Panc1 (cell line): Measurements from ENCODE around the gene SND1. TPM values are rescaled to one million over a fixed set of nuclear protein-coding genes. Genes with fewer than 3 reads are reported as not detected.

Experiments
- ATAC-seq: fragments of 200-7000 bp; cut with Tn5 transposase; 2 replicates; pipeline ENCODE4 v1.9.1; 2020; ENCODE audit warnings: mild to moderate bottlenecking, moderate library complexity
- BruUV-seq: library from RNA; stranded (reverse); fragments of 400-500 nt; replicated peaks from 2 replicates; lab custom pipeline; 2021; lab: Mats Ljungman, UMichigan
- CTCF ChIA-PET: fragments of 300-600 bp; sonication (Branson Sonifier 250); formaldehyde crosslinking; loops from one replicate; lab custom pipeline; 2022; ENCODE audit warnings: antibody characterized with exemption; lab: Charles Lee
- POLR2A ChIA-PET: fragments of 300-600 bp; sonication (Branson Sonifier 250); formaldehyde crosslinking; loops from one replicate; lab custom pipeline; 2022; ENCODE audit warnings: antibody characterized with exemption; lab: Charles Lee
- DNase-seq: peaks from one replicate; pipeline ENCODE4 v3.0.0-alpha.2; 2010; ENCODE audit warnings: low read depth, low spot score
- H3K27ac ChIP-seq: 2 replicates; pipeline ENCODE4 v1.5.1; 2011; ENCODE audit warnings: mild to moderate bottlenecking, low read length, inconsistent platforms
- H3K27me3 ChIP-seq: fragments of 200-500 bp; sonication (Bioruptor generic); 2 replicates; pipeline ENCODE4 v1.6.0; 2014; ENCODE audit warnings: low read length, inconsistent platforms; ENCODE audit not compliant: control insufficient read depth, insufficient read depth
- H3K36me3 ChIP-seq: fragments of 200-500 bp; sonication (Bioruptor generic); 2 replicates; pipeline ENCODE4 v1.5.1; 2014; ENCODE audit warnings: inconsistent platforms, mild to moderate bottlenecking, low read length, moderate library complexity; ENCODE audit not compliant: control insufficient read depth, insufficient read depth
- H3K4me1 ChIP-seq: 2 replicates; pipeline ENCODE4 v1.5.1; 2011; ENCODE audit warnings: inconsistent platforms, mild to moderate bottlenecking, low read length, moderate library complexity; ENCODE audit not compliant: control insufficient read depth, insufficient read depth
- H3K4me3 ChIP-seq, 2 experiments: 2 replicates each; pipeline ENCODE4 v1.5.1; 2011 to 2012; ENCODE audit warnings: low read depth in 2 of 2, low read length in 2 of 2, mild to moderate bottlenecking in 2 of 2, inconsistent platforms in 1 of 2, moderate library complexity in 1 of 2
- H3K9me3 ChIP-seq: fragments of 200-500 bp; sonication (Bioruptor generic); 2 replicates; pipeline ENCODE4 v1.5.1; 2014; ENCODE audit warnings: low read depth, mild to moderate bottlenecking, inconsistent platforms, low read length, moderate library complexity; ENCODE audit not compliant: control insufficient read depth, insufficient read depth
- CTCF ChIP-seq: fragments of 450-650 bp; IDR thresholded peaks from 2 replicates; pipeline ENCODE4 v1.5.1; 2017; ENCODE audit warnings: mild to moderate bottlenecking
- POLR2AphosphoS5 ChIP-seq: IDR thresholded peaks from 2 replicates; pipeline ENCODE4 v1.6.1; 2012; ENCODE audit warnings: mild to moderate bottlenecking, low read depth, low read length, moderate library complexity
- REST ChIP-seq, 2 experiments: IDR thresholded peaks; 2 replicates each; pipeline ENCODE4 v1.6.1; 2011 to 2012; ENCODE audit warnings: low read depth in 2 of 2, control low read depth in 1 of 2, low read length in 1 of 2, mild to moderate bottlenecking in 1 of 2, moderate library complexity in 1 of 2; ENCODE audit not compliant: insufficient read depth in 1 of 2
- SIN3A ChIP-seq: IDR thresholded peaks from 2 replicates; pipeline ENCODE4 v1.6.1; 2012; ENCODE audit warnings: low read depth, mild to moderate bottlenecking, low read length, moderate library complexity, borderline replicate concordance; ENCODE audit not compliant: insufficient read depth
- TCF7L2 ChIP-seq: IDR thresholded peaks from 2 replicates; pipeline ENCODE4 v1.6.1; 2011; ENCODE audit warnings: mild to moderate bottlenecking, low read depth, low read length, inconsistent platforms
- in situ Hi-C: cut with HindIII; loops from 2 replicates; pipeline ENCODE4 v1.10.0; 2016; ENCODE audit warnings: low sequenced_read_pairs, low pct_unique_long_range_greater_than_20kb
- intact Hi-C: fragments of 100-400 bp; cut with micrococcal nuclease; formaldehyde crosslinking; loops from one replicate; pipeline ENCODE4 v1.10.0; 2022; ENCODE audit not compliant: unreplicated experiment
- total RNA-seq: library from RNA; stranded (reverse); gene quantifications from one replicate; pipeline ENCODE4 v1.2.1, GENCODE V29; 2021; ENCODE audit not compliant: unreplicated experiment

The SND1 gene
- total RNA-seq, 1 experiment from 2014 or later: 176 TPM

GRCh38 chr7:127974446-127975035 is 322.5 kb downstream of the SND1 start:
- TF ChIP-seq REST (IDR thresholded peaks at IDR 0.05; ENCODE audit: insufficient read depth in 1 of 2, low read depth in 2 of 2, low read length in 1 of 2) (no peak), POLR2AphosphoS5 (no peak), TCF7L2 (no peak), SIN3A (no peak), CTCF (no peak)
- ChIA-PET POLR2A (no interaction called here), CTCF (no interaction called here)
- in situ Hi-C loops (no loop called here), intact Hi-C loops (no loop called here)
- no peaks in the 10 kb centered on the region for H3K27me3 ChIP-seq
- no peak overlapping the region for H3K4me3 ChIP-seq
- H3K9me3 ChIP-seq: no peaks in the 10 kb centered on the region; the same call in 1 of the 2 replicates
- no TSS peak for BruUV-seq
- DNase-seq (no peak), ATAC-seq (no peak)
- no peak overlapping the region for H3K27ac ChIP-seq
- H3K36me3 ChIP-seq: no peaks in the 10 kb centered on the region
- no peaks in the 10 kb centered on the region for H3K4me1 ChIP-seq

GRCh38 chr7:127976056-127976737 is 324.2 kb downstream of the SND1 start:
- Histone ChIP-seq H3K4me3 (no peak overlapping the region), H3K4me1 (no peaks in the 10 kb centered on the region), H3K27me3 (no peaks in the 10 kb centered on the region), H3K9me3 (no peaks in the 10 kb centered on the region; the same call in 1 of the 2 replicates), H3K27ac (no peak overlapping the region), H3K36me3 (no peaks in the 10 kb centered on the region)
- POLR2A ChIA-PET: no interaction called here
- no peak for DNase-seq
- in situ Hi-C loops: no loop called here
- no peak for TF ChIP-seq CTCF
- TF ChIP-seq REST (IDR thresholded peaks at IDR 0.05; ENCODE audit: insufficient read depth in 1 of 2, low read depth in 2 of 2, low read length in 1 of 2): no peak
- no peak for TF ChIP-seq TCF7L2
- TF ChIP-seq POLR2AphosphoS5: no peak
- TF ChIP-seq SIN3A: no peak
- CTCF ChIA-PET: no interaction called here
- intact Hi-C loops: no loop called here
- BruUV-seq: no TSS peak
- no peak for ATAC-seq
